HG02938 (cell line): ENCODE data around the gene FAM120A.

Experiments
- ATAC-seq: cut with Tn5 transposase; IDR thresholded peaks from one replicate; pipeline ENCODE4 v1.9.1; 2021; ENCODE audit warnings: mild to moderate bottlenecking, moderate library complexity; ENCODE audit not compliant: unreplicated experiment

The FAM120A gene

DNA sequence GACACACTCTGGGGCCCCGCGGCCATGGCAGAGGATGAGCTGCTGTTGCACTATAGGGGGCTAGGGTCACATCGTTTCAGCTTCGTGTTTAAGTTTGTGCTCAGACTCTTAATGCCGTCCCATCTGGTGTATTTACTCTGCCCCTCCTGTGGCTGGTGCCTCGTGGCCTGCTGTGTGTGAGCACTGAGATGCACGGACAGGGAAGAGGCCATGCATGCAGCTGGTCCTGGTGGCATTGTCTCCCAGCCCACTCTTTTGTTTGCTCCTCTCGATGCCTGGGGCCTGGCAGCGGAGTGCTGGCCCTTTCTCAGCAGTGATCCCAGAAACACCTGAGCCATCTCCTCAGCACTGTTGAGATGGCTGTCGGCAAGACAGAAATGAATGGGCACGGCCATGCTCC lies 94.9 kb downstream of the FAM120A start:
- no peak for ATAC-seq

DNA sequence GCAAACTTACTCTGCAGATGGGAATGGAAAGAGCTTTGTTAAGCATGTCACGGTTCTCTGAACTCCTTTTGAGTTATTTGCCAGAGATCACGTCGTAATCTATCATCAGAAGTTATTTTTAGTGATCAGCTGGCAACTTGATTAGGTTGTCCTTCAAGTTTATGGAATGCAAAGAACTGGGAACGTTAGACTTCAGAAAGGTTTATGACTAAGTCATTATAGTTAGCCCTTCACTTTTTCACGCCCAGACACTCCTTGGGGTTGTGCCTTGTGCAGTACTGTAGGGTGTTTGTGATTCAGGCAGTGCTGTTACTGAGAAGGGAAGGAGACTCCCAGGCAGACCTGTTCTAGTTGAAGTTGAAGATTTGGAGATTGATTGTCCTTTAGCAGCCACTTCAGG lies 98.1 kb downstream of the FAM120A start:
- ATAC-seq, result no peak

DNA sequence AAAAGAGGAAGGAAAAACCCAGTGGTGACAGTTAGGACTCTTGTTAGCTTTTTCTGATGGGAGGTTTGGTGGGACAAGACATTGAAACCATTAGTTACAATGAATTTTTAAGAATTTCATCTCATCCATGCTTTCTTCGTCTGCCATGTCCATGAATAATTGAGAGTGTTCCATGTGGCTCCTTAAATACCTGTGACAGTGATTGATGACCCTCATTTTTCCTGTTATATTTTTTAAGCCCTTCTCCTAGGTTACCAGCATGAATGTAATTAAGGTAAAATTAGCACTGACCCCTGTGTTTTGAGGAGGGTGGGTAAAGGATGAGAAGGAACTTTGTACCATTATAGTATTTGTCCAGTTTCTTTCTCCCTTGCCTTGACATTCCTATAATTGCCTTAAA lies 101.4 kb downstream of the FAM120A start:
- ATAC-seq, result no peak

DNA sequence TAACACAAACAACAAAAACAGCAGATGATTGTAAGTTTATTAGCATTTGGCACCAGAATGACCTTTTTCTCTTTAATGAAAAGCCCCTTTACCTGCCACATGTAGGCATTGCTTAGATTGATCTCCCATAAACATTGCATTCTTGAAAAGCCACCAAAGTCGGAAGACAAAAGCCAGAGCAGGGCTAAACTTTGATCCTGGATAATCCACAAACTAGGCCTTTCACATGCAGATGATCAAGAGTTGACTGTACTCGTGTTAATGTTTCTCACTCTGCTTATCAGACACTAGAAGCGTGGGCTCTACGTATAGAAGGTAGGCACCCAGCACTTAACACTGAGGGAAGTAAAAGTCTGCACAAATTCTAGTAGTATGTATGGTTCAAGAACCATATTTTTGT lies 103.9 kb downstream of the FAM120A start:
- no peak for ATAC-seq

DNA sequence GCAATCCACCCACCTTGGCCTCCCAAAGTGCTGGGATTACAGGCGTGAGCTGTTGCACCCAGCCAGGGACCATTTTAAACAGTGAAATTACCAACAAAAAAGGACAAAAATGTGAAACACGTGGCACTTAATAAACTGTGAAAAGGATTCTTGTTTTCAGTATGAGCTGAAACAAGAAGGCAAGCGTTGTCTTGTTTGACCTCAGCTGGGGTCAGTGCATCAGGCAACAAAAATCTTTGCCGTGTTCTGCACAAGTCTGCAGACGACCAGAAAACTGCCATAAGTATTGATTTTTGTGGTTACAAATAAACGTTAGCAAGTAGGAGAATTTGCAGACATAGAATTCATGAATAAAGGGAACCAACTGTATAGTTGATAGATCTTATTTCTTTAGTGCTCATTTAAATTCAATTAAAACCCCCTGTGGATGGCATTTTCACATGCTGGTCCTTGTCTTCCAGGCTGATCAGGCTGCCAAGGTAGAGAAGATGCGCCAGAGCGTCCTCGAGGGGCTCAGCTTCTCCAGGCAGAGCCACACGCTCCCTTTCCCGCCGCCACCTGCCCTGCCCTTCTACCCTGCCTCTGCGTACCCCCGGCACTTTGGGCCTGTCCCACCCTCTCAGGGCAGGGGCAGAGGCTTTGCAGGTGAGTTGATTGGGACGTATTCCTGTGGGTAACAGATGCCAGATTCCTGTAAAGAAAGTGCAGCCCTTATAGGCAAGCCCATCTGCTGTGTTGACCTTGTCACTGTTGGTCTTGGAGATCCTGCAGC lies 106.1 kb downstream of the FAM120A start:
- ATAC-seq, result no peak

DNA sequence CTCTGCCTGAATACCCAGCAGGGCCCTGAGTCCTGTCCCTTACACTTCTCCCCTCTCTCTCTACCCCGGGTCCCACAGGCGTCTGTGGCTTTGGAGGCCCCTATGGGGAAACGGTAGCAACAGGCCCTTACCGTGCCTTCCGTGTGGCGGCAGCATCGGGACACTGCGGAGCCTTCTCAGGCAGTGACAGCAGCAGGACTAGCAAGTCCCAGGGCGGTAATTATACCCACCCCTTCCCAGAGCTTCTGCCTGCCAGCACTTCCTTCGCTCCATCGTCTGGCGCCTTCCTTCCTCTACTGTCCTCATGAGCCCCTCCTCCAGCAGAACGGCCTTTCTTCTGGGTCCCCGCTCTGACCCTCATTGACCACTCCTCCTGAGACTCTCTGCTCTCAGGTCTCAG lies 107.0 kb downstream of the FAM120A start:
- ATAC-seq, result no peak

DNA sequence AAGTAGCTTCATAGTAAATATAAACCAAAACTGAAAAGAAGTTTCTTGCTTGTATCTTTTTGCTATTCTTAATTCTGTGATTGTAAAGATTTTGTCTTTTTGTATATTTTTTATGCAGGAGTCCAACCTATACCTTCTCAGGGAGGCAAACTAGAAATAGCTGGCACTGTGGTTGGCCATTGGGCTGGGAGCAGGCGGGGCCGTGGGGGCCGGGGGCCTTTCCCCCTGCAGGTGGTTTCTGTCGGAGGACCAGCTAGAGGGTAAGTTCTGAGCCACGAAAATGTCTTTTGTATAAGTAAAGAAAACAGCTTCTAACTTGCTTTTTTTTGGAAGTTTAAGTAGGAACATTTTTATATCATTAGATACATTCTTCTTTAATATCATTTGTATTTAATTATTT lies 109.5 kb downstream of the FAM120A start:
- ATAC-seq, result no peak

DNA sequence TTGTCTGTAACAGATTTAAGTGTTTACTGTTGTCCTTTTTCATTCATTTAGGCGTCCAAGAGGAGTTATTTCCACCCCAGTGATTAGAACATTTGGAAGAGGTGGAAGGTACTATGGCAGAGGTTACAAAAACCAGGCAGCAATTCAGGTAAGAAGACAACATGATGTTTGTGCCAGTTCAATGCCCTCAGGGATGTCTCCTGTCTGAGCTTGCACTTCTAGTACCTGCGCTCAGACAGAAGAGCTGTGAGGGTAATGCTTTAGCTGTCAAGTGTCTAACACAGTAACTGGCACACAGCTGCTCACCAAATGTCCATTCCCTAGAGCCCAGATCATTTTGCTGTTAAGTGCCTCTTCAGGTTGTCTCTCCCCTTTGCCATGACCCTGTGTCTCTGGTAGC lies 110.7 kb downstream of the FAM120A start:
- ATAC-seq, result no peak

DNA sequence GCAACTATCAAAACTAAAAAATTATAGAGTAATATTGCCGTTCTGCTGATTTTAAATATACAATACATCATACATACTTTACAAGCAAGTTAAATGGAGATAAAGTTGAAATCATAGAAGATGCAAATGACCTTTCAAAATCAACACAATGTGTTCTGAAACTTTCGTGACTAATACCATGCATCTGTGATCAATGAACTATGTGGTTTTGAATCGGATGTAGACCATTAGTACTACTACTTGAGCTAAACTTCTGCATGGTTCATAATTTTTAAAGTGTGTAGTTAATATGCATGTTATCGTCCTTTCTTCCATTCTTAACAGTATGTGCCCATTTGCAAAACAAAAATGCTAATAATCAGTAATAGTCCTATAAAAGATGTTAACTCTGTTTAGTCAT lies 113.6 kb downstream of the FAM120A start:
- no peak for ATAC-seq

DNA sequence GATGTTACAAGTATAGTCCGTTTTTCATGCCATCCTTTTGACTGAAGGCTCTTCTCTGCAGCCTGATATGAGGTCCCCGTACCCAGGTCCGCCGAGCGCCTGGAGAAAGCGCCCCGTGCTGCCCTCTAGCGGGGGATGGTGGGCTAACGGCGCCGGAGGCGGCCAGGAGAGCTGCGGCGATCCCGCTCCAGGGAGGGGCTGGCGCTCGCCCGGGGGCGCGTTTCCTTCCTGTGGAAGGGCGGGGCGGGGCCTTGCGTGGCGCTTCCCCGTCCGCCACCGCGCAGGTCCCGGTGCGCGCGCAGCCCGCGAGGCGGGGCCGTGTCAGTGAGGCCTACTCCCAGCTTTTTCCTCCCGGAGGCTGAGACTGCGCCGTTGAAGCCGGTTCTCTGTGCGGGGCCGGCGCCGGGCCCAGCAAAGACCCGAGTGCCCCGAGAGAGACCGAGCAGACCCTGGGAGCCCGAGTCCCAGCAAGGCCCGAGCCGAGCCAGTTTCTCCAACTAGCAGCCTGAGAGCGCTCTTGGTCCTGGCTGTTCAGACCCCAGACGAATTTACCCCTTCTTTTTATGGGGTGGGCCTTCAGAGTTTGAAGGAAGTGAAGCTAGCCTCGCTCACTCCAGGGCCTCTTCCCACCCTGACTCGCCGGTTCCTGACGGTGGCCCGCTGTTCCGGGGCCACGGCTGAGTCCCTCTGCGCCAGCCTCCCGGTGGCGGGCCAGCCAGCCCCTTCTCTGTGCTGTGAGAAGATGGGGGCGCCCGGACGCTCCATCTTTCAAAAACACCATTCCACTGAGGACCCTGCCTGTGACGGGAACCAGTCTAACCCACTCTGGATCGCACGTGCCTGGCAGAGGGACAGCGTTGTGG lies 115.2 kb downstream of the FAM120A start:
- peak; percentile 76 for ATAC-seq

DNA sequence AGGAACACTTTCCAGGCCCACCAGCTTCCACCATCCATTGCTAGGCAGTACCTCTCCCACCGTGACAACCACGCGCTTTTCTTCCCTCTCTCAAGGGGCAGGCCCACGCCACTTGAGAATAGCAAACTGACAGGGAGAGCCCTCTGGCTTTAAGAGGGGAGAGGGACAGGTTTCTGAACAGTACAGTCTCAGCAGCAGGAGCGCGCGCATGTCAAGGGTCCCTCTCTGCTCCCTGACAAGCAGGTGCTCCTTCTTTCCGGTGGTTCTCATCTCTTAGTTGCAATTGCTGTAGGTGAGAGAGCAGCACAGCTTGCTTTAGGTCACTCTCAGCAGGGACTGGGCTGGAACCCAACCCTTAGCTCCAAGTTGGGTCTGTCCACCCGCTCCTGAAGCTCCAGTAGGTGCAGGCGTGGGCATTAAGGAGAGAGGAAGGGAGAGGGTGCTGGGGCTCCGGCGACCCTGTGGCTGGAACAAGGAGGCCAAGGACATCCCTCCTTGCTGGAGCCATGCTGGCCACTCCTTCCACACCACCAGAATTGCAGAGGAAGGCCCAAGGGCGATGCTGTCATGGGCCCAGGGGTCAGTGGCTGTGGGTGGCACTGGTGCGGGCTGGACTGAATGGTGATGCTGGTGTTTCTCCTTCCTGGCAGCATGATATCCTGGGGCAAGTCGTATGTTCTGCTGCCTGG lies 115.9 kb downstream of the FAM120A start:
- ATAC-seq, result peak; percentile 6

DNA sequence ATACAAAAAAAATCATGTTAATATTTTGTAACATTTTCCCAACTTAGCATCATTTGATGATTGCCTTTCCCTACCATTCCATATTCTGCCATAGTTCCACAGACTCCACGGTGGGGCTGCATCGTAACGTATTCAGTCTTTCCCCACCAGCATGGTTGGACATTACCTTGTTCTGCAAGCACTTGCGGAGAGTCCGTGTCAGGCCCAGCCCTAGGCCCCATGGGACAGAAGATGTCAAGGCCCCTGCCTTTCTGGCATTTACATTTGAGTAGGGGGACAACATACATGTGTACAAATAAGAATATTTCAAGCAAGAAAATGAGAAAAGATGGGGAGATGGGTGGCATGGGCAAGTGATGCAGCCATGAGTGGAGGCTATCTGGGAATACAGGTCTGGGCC lies 116.7 kb downstream of the FAM120A start:
- no peak for ATAC-seq

DNA sequence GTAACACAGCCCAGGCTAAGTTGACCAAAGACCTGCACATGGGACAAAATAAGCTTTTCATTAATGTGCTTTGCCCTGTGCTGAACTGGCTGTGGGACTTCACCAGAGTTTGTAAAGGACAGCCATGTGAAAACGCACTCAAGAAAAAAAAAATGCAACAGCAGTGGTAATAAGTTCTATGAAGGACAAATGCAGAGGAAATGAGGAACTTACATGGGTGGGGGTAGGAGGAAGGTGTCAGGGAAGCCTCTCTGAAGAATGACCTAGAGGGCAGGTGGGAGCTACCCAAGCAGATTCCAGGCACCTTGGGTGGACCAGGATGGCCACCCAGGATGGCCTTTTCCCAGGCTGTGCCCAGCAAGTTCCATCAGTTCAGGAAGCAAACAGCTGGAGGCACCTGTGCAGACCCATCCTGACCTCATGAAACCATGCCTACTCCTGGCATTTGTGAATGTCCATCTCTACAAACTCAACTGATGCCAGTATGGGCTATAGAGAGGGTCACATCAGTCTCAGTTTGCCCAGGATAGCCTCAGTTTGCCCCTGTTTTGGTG lies 118.2 kb downstream of the FAM120A start:
- no peak for ATAC-seq

DNA sequence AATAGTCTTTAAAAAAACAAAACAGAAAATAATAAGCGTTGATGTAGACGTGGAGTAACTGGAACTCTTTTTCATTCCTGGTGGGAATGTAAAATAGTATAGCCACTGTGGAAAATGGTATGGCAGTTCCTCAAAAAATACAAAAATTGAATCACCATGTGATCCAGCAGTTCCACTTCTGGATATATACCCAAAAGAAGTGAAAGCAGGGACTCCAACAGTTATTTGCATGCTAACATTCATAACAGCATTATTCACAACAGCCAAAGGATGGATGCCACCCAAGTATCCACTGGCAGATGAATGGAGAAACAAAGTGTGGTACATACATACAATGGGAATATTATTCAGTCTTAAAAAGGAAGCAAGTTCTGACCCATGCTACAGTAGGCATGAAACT lies 120.7 kb downstream of the FAM120A start:
- ATAC-seq, result no peak

DNA sequence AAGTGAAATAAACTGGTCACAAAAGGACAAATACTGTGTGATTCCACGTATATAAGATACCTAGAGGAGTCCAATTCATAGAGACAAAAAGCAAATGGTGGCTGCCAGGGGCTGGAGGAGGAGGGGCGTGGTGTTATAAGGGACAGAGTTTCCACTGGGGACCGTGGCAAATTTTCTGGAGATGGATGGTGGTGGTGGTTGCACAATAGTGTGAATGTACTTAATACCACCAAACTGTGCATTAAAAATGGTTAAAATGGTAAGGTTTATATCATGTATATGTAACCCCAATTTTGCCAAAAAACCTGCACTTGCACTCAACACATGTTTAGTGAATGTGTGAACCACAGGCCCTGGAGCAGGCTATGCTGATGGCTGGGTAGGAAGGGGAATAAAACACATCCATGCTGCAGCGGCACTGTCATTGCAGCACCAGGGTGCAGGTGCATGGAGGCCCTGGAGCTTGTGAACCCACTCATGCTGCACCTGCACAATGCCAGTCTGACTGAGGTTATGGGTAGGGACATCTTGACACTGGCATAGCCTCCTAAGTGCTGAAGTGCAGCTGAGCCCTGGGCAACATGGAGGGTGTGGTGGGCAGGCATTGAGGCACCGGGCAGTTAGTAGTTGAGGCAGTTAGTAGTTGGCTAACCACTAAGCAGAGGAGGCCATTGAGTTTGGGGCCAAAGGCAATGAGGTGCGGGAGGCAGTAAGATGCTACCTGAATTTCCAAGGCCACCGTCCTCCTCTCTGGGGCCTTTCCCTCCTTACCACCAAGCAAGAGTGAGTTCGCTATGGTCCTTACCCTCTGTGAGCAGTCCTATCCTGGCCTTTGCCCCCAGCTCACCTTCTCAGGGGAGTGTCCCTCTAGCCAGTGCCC lies 121.4 kb downstream of the FAM120A start:
- ATAC-seq, result no peak

DNA sequence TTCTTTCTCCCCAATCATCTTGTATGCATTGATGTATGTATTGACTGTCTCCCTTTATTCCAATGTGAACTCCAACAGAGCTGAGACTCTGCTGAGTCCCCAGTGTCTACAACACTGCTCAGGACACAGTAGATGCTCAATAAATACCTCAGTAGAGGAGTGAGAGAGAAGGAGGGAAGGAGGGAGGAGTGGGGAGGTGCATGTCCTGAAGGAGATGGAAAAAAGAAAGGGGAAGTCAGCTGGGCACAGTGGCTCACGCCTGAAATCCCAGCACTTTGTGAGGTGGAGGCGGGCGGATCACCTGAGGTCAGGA lies 122.0 kb downstream of the FAM120A start:
- ATAC-seq, result no peak

DNA sequence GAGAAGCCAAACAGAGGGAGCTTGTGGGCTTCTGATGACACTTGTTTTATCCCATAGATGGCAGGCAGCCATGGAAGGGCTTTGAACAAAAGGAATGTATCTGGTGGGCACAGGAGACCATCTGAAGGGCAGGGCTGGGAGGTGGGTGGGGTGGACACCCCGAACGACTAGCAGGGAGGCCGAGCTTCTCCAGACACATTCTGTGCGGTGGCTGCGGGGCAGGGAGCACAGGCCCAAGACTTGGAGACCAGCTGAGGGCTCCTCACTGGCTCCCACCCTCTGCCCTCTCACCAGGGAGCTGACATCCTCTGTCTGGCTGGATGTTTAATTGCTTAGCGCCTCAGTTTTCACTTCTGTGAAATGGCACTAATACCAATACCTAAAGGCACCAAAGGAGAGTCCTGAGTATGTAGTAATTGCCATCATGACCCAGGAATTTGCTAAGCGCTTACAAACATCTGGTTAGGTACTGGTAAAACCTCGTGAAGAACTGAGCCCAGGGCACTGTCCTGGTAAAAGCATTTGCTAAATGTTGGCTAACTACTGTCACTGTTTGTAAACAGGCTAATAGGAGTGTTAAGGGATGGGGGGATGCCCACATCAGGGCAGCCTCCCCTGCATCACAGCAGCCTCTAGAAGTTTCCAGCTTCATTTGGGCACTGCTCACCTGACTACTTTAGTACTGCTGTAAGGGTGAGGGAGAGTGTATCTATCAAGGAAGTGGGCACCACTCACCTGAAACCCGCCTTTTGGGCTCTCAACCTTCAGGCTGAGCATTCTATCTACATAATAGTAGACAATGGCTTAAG lies 122.8 kb downstream of the FAM120A start:
- no peak for ATAC-seq

DNA sequence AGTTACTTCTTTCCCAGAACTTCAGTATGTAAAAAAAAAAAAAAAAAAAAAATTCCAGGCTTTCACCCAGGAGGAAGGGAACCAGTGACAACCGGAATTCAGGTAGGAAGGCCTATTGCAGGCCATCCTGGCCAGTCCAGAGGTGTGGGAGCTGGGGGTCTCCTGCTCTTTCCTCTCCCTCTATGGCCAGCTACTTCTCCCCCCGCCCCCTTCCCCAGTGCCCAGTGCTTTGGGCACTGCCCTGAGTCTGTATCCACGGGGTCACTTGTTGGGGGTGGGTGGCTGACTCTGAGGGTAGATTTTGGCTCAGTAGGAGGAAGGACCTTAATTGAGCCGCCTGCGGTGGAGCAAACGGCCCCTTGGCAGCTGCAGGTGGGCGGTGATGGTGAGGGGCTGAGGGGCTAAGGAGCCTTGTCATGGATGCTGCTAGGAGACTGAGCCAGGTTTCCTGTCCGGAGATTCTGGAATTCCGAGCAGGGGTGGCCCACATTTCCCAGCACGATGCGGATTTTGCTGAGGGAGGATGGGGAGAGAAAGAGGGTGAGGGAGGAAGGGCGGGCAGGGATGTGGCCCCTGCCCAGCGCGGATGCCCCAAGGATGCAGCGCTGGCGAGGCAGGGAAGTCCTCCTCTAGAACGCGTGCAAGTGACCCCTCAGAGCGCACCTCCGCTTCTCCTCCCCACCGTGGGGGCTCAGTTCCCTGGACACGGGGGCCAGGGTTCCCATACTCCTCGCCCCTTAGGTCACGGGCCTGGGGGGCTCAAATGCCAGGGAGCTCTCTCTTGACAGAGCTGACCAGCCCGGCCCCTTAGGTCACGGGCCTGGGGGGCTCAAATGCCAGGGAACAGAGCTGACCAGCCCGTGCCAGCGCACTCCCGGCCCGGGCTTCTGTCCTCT lies 123.7 kb downstream of the FAM120A start:
- ATAC-seq, result no peak

DNA sequence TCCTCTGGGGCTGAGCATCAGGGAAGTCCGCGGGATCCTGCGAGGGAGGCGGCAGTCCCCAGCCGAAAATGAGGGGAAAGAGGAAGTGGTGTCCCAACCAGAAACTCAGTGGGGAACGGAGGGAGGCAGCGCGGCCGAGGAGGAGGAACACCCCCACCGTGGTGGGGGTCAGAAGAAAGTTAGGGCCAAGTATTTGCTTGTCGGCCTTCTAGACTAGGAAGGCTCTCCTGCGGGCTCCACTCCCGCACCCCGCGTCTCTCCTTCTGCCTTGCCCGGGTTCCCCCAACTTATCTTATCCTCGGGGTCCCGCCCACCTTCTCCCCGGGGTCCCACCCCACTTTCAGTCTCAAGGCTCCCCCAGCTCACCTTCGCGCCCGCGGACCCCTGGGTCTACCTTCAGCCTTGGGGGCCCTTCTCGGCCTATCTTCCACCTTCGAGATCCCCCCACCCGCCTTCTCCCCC lies 124.3 kb downstream of the FAM120A start:
- no peak for ATAC-seq
